OCI-LY7 (cell line): ENCODE results near the gene MYO7A.

Source experiments
- EZH2phosphoT487 ChIP-seq: fragments of 200-600 bp; sonication (generic); IDR thresholded peaks from 2 replicates; pipeline ENCODE4 v1.6.1; 2018; ENCODE audit warnings: low read depth, borderline replicate concordance, mild to moderate bottlenecking, mixed run types, antibody characterized with exemption, low read length, moderate library complexity, mixed read lengths
- TF ChIP-seq, protein P1 (sequence below): fragments of 200-600 bp; sonication (generic); conservative IDR thresholded peaks from 2 replicates; pipeline ENCODE4 v1.5.1; 2014; ENCODE audit warnings: mild to moderate bottlenecking, antibody characterized with exemption, low read length, moderate library complexity, mixed read lengths

GRCh38 chr11:77088236-77089003 is 39.6 kb upstream of the MYO7A start:
- TF ChIP-seq, protein P1, sequence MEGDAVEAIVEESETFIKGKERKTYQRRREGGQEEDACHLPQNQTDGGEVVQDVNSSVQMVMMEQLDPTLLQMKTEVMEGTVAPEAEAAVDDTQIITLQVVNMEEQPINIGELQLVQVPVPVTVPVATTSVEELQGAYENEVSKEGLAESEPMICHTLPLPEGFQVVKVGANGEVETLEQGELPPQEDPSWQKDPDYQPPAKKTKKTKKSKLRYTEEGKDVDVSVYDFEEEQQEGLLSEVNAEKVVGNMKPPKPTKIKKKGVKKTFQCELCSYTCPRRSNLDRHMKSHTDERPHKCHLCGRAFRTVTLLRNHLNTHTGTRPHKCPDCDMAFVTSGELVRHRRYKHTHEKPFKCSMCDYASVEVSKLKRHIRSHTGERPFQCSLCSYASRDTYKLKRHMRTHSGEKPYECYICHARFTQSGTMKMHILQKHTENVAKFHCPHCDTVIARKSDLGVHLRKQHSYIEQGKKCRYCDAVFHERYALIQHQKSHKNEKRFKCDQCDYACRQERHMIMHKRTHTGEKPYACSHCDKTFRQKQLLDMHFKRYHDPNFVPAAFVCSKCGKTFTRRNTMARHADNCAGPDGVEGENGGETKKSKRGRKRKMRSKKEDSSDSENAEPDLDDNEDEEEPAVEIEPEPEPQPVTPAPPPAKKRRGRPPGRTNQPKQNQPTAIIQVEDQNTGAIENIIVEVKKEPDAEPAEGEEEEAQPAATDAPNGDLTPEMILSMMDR, result no peak
- TF ChIP-seq EZH2phosphoT487, result no peak
